Measurements from ENCODE around the gene FER. TPM values are rescaled to one million over a fixed set of nuclear protein-coding genes. Genes with fewer than 3 reads are reported as not detected.

Gene FER
- total and polyA plus RNA-seq, 10 of the 15 experiments (the other 5 are each of a cell fraction or from before 2014, with no cell fraction given) = 4.4 to 19.1 (median 9.6) TPM

- no peaks in the 10 kb centered on the region for H3K27me3 ChIP-seq (replicated peaks in 1 of 2; ENCODE audit: control insufficient read depth in 2 of 2, insufficient read depth in 2 of 2, low read length in 1 of 2)
- peak overlapping the region; percentile 96 for H2AFZ ChIP-seq (ENCODE audit: control insufficient read depth, low read depth, low read length)
- no peaks in the 10 kb centered on the region for H3K9me3 ChIP-seq (replicated peaks; ENCODE audit: control insufficient read depth, insufficient read depth, low read length)
- FAIRE-seq (no peak), ATAC-seq (no peak), DNase-seq (ENCODE audit: low read depth, low spot score) (no peak)
- H3K36me3 ChIP-seq (ENCODE audit: control insufficient read depth in 2 of 2, insufficient read depth in 2 of 2, low read length in 1 of 2) = no peaks in the 10 kb centered on the region
- SMC1A ChIA-PET (ENCODE audit: uncharacterized antibody, unreplicated experiment) = interaction anchor here (0.7 to 5.2 kb wide), 13 partner anchors 13 to 435 kb away, joined by 3 to 40 read pairs (median 4); no protein-coding TSS in a partner anchor
- H3K4me2 ChIP-seq (ENCODE audit: control insufficient read depth, insufficient read depth) = peak overlapping the region; percentile 84
- H3K79me2 ChIP-seq (ENCODE audit: control insufficient read depth, insufficient read depth, low read length) = peaks cover 1% of the 10 kb centered on the region; the same call in 1 of the 2 replicates
- H3K4me3 ChIP-seq = peak overlapping the region; percentile 67; the same call in 1 of the 2 replicates
- POLR2A ChIA-PET = interaction anchor here (1.1 to 4.5 kb wide), 7 partner anchors 15 to 683 kb away, joined by 3 to 42 read pairs (median 8); partner anchors contain the start of genes FER and PJA2
- no peaks in the 10 kb centered on the region for H4K20me1 ChIP-seq (ENCODE audit: control insufficient read depth, insufficient read depth)
- RAD21 ChIA-PET (ENCODE audit: unreplicated experiment) = interaction anchor here (0.9 to 4.7 kb wide), 5 partner anchors 16 to 72 kb away, joined by 3 to 32 read pairs (median 4); partner anchors contain the start of gene FER
- TF ChIP-seq CBX3 (IDR thresholded peaks at IDR 0.05; ENCODE audit: borderline replicate concordance, low read depth) (no peak), SUZ12 (IDR thresholded peaks at IDR 0.05; ENCODE audit: unreplicated experiment) (no peak), EED (IDR thresholded peaks at IDR 0.05; ENCODE audit: low read depth) (0 out of 2 replicates have a peak, but pooled peaks have one; percentile 29), IRF5 (IDR thresholded peaks at IDR 0.05; ENCODE audit: borderline replicate concordance) (no peak), NFIC (IDR thresholded peaks at IDR 0.05; ENCODE audit: low read depth, low read length) (0 out of 2 replicates have a peak, but pooled peaks have one; percentile 23), ATF2 (IDR thresholded peaks at IDR 0.05; ENCODE audit: low read length) (peak; percentile 28; the same call in 1 of the 2 replicates), ASH2L (IDR thresholded peaks at IDR 0.05; ENCODE audit: borderline replicate concordance, low read depth) (no peak), CREM (IDR thresholded peaks at IDR 0.05; ENCODE audit: low read depth) (no peak), JUND (IDR thresholded peaks at IDR 0.05; ENCODE audit: low read depth, low read length) (no peak), MEF2A (IDR thresholded peaks at IDR 0.05; ENCODE audit: insufficient read depth, low read depth, low read length) (0 out of 2 replicates have a peak, but pooled peaks have one; percentile 40), RUNX3 (IDR thresholded peaks at IDR 0.05; ENCODE audit: low read length) (peak; percentile 47; the same call in 1 of the 2 replicates)
- in situ Hi-C loops (cut with MboI) = no loop called here
- CTCF ChIA-PET = interaction anchor here (1.1 to 1.2 kb wide), 2 partner anchors 46 to 69 kb away, joined by 3 to 5 read pairs; no protein-coding TSS in a partner anchor
- no TSS peak for BruUV-seq (replicated peaks)
- WGBS (ENCODE audit: insufficient coverage, insufficient replicate concordance, low lambda C conversion rate, missing lambda C conversion rate) = 89% methylated on average over 6 of the region's 6 CpGs
- peaks cover 28% of the 10 kb centered on the region for H3K4me1 ChIP-seq (ENCODE audit: control insufficient read depth, insufficient read depth, low read length)
- intact Hi-C loops (cut with micrococcal nuclease; ENCODE audit: unreplicated experiment) = loop anchor here (5.0 to 10.0 kb wide), 2 partner anchors 204 to 678 kb away; partner anchors contain the start of gene PJA2
- H3K9ac ChIP-seq (ENCODE audit: control insufficient read depth, insufficient read depth, low read length) = peak overlapping the region; percentile 98; the same call in 1 of the 2 replicates
- peak overlapping the region; percentile 92 for H3K27ac ChIP-seq (ENCODE audit: control insufficient read depth, insufficient read depth)
Observed at GRCh38 chr5:108726446-108727235, 21.1 kb upstream of the FER start.
